SK-N-SH (cell line): ENCODE results near the gene VSIG10L2. TPM values are rescaled to one million over a fixed set of nuclear protein-coding genes. Genes with fewer than 3 reads are reported as not detected.
A peak's percentile ranks its signal among the peaks of the same experiment; 100 is the strongest.
"Not testable (repeated sequence)": the region's sequence is repeated elsewhere in the genome, so short reads cannot be mapped to it uniquely, and the experiment has no call there.

Source experiments
- CTCF ChIA-PET: fragments of 300-600, 350-600 bp; formaldehyde crosslinking; extraction: SDS; loops from one replicate; lab custom pipeline; 2021; lab: Yijun Ruan, JAX
- POLR2A ChIA-PET: fragments of 350-600 bp; sonication (Branson Sonifier 250); formaldehyde crosslinking; extraction: SDS; loops from one replicate; lab custom pipeline; 2020; ENCODE audit warnings: antibody characterized with exemption, inconsistent platforms; lab: Yijun Ruan, JAX
- DNase-seq: peaks from one replicate; pipeline ENCODE4 v3.0.0; 2012
- H2AFZ ChIP-seq: fragments of 200-600 bp; sonication (generic); 2 replicates; pipeline ENCODE4 v1.8.1; 2016; ENCODE audit warnings: antibody characterized with exemption, mild to moderate bottlenecking, low read depth
- H3F3A ChIP-seq: fragments of 200-600 bp; sonication (generic); replicated peaks from 2 replicates; pipeline ENCODE3; 2016; ENCODE audit warnings: antibody characterized with exemption, mild to moderate bottlenecking; ENCODE audit not compliant: insufficient read depth
- H3K27ac ChIP-seq, 2 experiments: fragments of 200-500 bp in 1 of 2; fragments of 200-600 bp in 1 of 2; sonication (Bioruptor generic) in 1 of 2; sonication (generic), shearing (Covaris generic) in 1 of 2; 2 replicates each; pipeline versions ENCODE4 v1.5.1 to v1.6.1; 2014 to 2016; ENCODE audit warnings: low read depth in 2 of 2, inconsistent platforms in 1 of 2, low read length in 1 of 2, mild to moderate bottlenecking in 1 of 2, mixed read lengths in 1 of 2
- H3K27me3 ChIP-seq: fragments of 200-600 bp; sonication (generic), shearing (Covaris generic); 2 replicates; pipeline ENCODE4 v1.6.1; 2016; ENCODE audit warnings: mixed run types; ENCODE audit not compliant: insufficient read depth
- H3K36me3 ChIP-seq, 2 experiments: fragments of 200-500 bp in 1 of 2; fragments of 200-600 bp in 1 of 2; sonication (Bioruptor generic) in 1 of 2; sonication (generic) in 1 of 2; replicated peaks in 1 of 2; 2 replicates each; pipeline versions ENCODE3 to v1.5.1; 2014 to 2016; ENCODE audit warnings: low read length in 1 of 2, mild to moderate bottlenecking in 1 of 2; ENCODE audit not compliant: insufficient read depth in 2 of 2, control insufficient read depth in 1 of 2
- H3K4me1 ChIP-seq, 2 experiments: fragments of 200-500 bp in 1 of 2; fragments of 200-600 bp in 1 of 2; sonication (Bioruptor generic) in 1 of 2; sonication (generic), shearing (Covaris generic) in 1 of 2; 2 replicates each; pipeline versions ENCODE4 v1.5.1 to v1.6.1; 2014 to 2016; ENCODE audit warnings: low read depth in 1 of 2, low read length in 1 of 2, mixed run types in 1 of 2; ENCODE audit not compliant: insufficient read depth in 2 of 2, control insufficient read depth in 1 of 2
- H3K4me2 ChIP-seq: fragments of 200-600 bp; sonication (generic), shearing (Covaris generic); 2 replicates; pipeline ENCODE4 v1.6.1; 2017; ENCODE audit warnings: mixed run types
- H3K4me3 ChIP-seq, 2 experiments: fragments of 200-500 bp in 1 of 2; fragments of 200-600 bp in 1 of 2; sonication (Bioruptor generic) in 1 of 2; sonication (generic), shearing (Covaris generic) in 1 of 2; 2 replicates each; pipeline versions ENCODE4 v1.5.1 to v1.8.1; 2014 to 2016; ENCODE audit warnings: low read depth in 2 of 2, inconsistent platforms in 1 of 2, low read length in 1 of 2, mild to moderate bottlenecking in 1 of 2, mixed read lengths in 1 of 2, moderate library complexity in 1 of 2
- H3K79me2 ChIP-seq: fragments of 200-600 bp; sonication (generic); 2 replicates; pipeline ENCODE4 v1.8.1; 2017; ENCODE audit warnings: mild to moderate bottlenecking; ENCODE audit not compliant: insufficient read depth
- H3K9ac ChIP-seq: fragments of 200-600 bp; sonication (generic); 2 replicates; pipeline ENCODE4 v1.6.1; 2017; ENCODE audit warnings: mixed run types
- H3K9me2 ChIP-seq: fragments of 200-600 bp; sonication (generic); 2 replicates; pipeline ENCODE4 v1.6.1; 2017; ENCODE audit warnings: mixed run types
- H3K9me3 ChIP-seq: fragments of 200-600 bp; sonication (generic); 2 replicates; pipeline ENCODE4 v1.6.1; 2017; ENCODE audit warnings: mixed run types, mild to moderate bottlenecking, moderate library complexity
- H4K20me1 ChIP-seq: fragments of 200-600 bp; sonication (generic); 2 replicates; pipeline ENCODE4 v1.6.1; 2017; ENCODE audit warnings: mild to moderate bottlenecking, mixed run types; ENCODE audit not compliant: insufficient read depth
- CTCF ChIP-seq: fragments of 200-600 bp; sonication (generic); IDR thresholded peaks from 2 replicates; pipeline ENCODE4 v1.6.1; 2017; ENCODE audit warnings: antibody characterized with exemption, mild to moderate bottlenecking, moderate library complexity
- JUND ChIP-seq: IDR thresholded peaks from 2 replicates; pipeline ENCODE4 v1.4.0; 2012
- RCOR1 ChIP-seq: fragments of 150-350 bp; IDR thresholded peaks from 2 replicates; pipeline ENCODE4 v1.6.1; 2017; ENCODE audit warnings: antibody characterized with exemption, low read length
- REST ChIP-seq: IDR thresholded peaks from 2 replicates; pipeline ENCODE4 v1.6.1; 2012; ENCODE audit warnings: mild to moderate bottlenecking, low read depth, low read length, moderate library complexity
- RFX5 ChIP-seq: IDR thresholded peaks from 2 replicates; pipeline ENCODE4 v1.6.1; 2012; ENCODE audit warnings: mild to moderate bottlenecking, improper control_type of control experiment, low read length
- TEAD4 ChIP-seq: IDR thresholded peaks from 2 replicates; pipeline ENCODE4 v1.4.0; 2012; ENCODE audit warnings: mild to moderate bottlenecking, borderline replicate concordance; ENCODE audit not compliant: insufficient read depth
- WGBS: methylation state at CpG from one replicate; pipeline ENCODE4 v1.1.6; 2017; ENCODE audit warnings: low lambda C conversion rate; 5-methylcytosine and 5-hydroxymethylcytosine counted together
- polyA plus RNA-seq, 3 experiments: library from polyadenylated mRNA; depleted of rRNA; stranded (reverse); fragments of >200 nt; gene quantifications; 2 replicates each; pipeline ENCODE4 v1.2.3, GENCODE V29; 2012
- TF ChIP-seq, protein P1 (sequence below): IDR thresholded peaks from 2 replicates; pipeline ENCODE4; 2012
- TF ChIP-seq, protein P2 (sequence below): fragments of 150-350 bp; IDR thresholded peaks from 2 replicates; pipeline ENCODE4 v1.6.1; 2017; ENCODE audit warnings: antibody characterized with exemption, low read length, low read depth, borderline replicate concordance

Gene VSIG10L2
- polyA plus RNA-seq, 1 of the 3 experiments (the other 2 are of a cell fraction): 0.02 TPM

DNA sequence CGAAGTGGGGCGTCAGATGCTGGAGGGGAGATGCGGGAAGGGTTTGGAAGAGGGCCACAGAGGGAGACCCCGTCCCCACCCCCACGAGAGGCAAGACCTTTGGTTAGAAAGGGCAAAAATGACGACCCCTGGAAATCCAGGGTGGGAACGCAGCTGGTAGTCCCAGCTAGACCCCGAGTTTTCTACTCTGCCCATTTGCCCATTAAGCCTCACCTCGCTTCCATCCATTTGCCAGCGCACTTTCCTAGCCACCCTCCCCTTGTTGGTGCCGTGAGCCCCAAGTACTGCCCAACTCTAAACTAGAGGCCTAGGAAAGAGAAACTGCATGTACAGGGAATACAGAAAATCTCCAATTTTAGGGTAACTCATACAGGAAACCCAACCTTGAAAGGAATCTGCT, 41.2 kb upstream of the VSIG10L2 start:
- no peaks in the 10 kb centered on the region for H3K9me3 ChIP-seq
- no peaks in the 10 kb centered on the region for H3F3A ChIP-seq
- no peaks in the 10 kb centered on the region for H3K9me2 ChIP-seq
- H2AFZ ChIP-seq: no peak overlapping the region
- ChIA-PET POLR2A (no interaction called here), CTCF (interaction anchor here (1.2 kb wide), 1 partner anchor 14 kb away, joined by 4 read pairs; no protein-coding TSS in a partner anchor)
- no peak for DNase-seq
- H3K4me2 ChIP-seq: peak overlapping the region; percentile 91
- H3K9ac ChIP-seq: no peak overlapping the region
- H3K79me2 ChIP-seq: peaks cover 15% of the 10 kb centered on the region
- no peak for TF ChIP-seq JUND
- TF ChIP-seq, protein P1, sequence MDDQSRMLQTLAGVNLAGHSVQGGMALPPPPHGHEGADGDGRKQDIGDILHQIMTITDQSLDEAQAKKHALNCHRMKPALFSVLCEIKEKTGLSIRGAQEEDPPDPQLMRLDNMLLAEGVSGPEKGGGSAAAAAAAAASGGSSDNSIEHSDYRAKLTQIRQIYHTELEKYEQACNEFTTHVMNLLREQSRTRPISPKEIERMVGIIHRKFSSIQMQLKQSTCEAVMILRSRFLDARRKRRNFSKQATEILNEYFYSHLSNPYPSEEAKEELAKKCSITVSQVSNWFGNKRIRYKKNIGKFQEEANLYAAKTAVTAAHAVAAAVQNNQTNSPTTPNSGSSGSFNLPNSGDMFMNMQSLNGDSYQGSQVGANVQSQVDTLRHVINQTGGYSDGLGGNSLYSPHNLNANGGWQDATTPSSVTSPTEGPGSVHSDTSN: no peak
- peak overlapping the region in 1 of 2 experiments; percentile 95; a peak in 2 of 4 replicates for H3K4me3 ChIP-seq
- no peaks in the 10 kb centered on the region for H4K20me1 ChIP-seq
- peak overlapping the region in 1 of 2 experiments; percentile 36; a peak in 1 of 4 replicates for H3K27ac ChIP-seq
- peaks cover 12% of the 10 kb centered on the region; the same call in 1 of the 2 replicates for H3K27me3 ChIP-seq
- peaks cover 0 to 8% of the 10 kb centered on the region in 2 experiments; a peak in 2 of 4 replicates for H3K4me1 ChIP-seq
- H3K36me3 ChIP-seq: peaks cover 0 to 14% of the 10 kb centered on the region in 2 experiments
- 78% methylated on average over 7 of the region's 11 CpGs for WGBS

DNA sequence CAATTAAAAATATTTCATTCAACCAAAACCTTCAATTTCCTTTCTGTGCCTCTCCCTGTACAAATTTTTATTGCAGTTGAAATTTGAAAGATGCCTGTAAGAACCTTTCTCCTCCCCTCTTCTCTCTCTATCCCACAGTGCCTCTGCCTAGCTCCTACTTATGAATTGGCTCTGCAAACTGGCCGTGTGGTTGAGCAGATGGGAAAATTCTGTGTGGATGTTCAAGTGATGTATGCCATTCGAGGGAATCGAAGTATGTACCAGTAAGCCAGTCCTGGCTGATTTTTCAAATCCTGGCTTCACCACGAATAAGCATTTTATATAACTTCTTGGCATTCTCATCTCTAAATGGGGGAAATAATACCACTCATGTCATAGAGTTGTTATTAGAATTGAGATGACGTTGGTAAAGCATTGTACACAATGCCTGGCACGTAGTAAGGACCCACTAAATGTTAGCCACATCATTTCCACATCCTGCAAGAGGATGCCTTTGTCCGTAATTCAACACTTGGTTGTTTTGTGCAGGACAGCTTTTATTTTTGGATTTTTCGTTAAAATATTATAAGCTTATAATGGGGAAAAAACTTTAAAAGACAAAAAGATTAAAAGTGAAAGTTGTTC, 35.5 kb upstream of the VSIG10L2 start:
- no peak for DNase-seq
- ChIA-PET CTCF (interaction anchor here (1.2 to 1.4 kb wide), 2 partner anchors 8 to 13 kb away, joined by 3 to 4 read pairs; no protein-coding TSS in a partner anchor), POLR2A (no interaction called here)
- no peaks in the 10 kb centered on the region for H3K4me1 ChIP-seq
- no peaks in the 10 kb centered on the region for H3K9me2 ChIP-seq
- H3K9ac ChIP-seq: no peak overlapping the region
- H3F3A ChIP-seq: no peaks in the 10 kb centered on the region
- no peaks in the 10 kb centered on the region for H3K79me2 ChIP-seq
- no peak for TF ChIP-seq RFX5
- no peak for TF ChIP-seq TEAD4
- TF ChIP-seq, protein P2, sequence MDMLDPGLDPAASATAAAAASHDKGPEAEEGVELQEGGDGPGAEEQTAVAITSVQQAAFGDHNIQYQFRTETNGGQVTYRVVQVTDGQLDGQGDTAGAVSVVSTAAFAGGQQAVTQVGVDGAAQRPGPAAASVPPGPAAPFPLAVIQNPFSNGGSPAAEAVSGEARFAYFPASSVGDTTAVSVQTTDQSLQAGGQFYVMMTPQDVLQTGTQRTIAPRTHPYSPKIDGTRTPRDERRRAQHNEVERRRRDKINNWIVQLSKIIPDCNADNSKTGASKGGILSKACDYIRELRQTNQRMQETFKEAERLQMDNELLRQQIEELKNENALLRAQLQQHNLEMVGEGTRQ: no peak
- TF ChIP-seq RCOR1: no peak
- TF ChIP-seq REST: no peak
- TF ChIP-seq CTCF: no peak
- H3K4me2 ChIP-seq: no peak overlapping the region
- no peak overlapping the region for H3K27ac ChIP-seq
- 49% methylated on average over 8 of the region's 8 CpGs for WGBS
- H2AFZ ChIP-seq: no peak overlapping the region
- H3K4me3 ChIP-seq: no peak overlapping the region
- no peaks in the 10 kb centered on the region for H3K36me3 ChIP-seq
- no peaks in the 10 kb centered on the region for H3K9me3 ChIP-seq
- peaks cover under 1% of the 10 kb centered on the region; the same call in 1 of the 2 replicates for H3K27me3 ChIP-seq
- H4K20me1 ChIP-seq: no peaks in the 10 kb centered on the region

DNA sequence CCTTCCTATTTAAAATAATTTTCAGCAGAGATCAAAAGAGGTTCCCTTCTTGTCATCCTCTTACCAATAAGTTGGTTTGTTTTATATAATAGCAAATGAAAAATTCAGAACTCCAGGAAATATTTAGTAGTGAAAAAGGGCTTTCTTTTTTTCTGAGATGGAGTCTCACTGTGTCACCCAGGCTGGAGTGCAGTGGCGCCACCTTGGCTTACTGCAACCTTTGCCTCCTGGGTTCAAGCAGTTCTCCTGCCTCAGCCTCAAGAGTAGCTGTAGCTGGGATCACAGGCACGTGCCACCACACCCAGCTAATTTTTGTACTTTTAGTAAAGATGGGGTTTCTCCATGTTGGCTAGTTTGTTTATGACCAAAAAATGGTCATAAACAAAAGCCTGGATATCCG, 31.2 kb upstream of the VSIG10L2 start:
- CTCF ChIA-PET: interaction anchor here (1.0 to 1.7 kb wide), 2 partner anchors 147 to 279 kb away, joined by 4 to 5 read pairs; no protein-coding TSS in a partner anchor
- H2AFZ ChIP-seq, H3K4me2 ChIP-seq, H4K20me1 ChIP-seq, H3K9me2 ChIP-seq, H3K27ac ChIP-seq, H3K9ac ChIP-seq, H3K4me1 ChIP-seq, H3K4me3 ChIP-seq, H3K36me3 ChIP-seq, POLR2A ChIA-PET, H3F3A ChIP-seq, H3K9me3 ChIP-seq, H3K79me2 ChIP-seq, DNase-seq: not testable (repeated sequence)
- WGBS: 89% methylated on average over 3 of the region's 3 CpGs
- peaks cover 28% of the 10 kb centered on the region; the same call in 1 of the 2 replicates for H3K27me3 ChIP-seq
